SIG-M5 treated with dmso at 0.1 percent for 504 hours (cell line): ENCODE data around the gene WNT6.

Experiments
- DNase-seq: peaks from one replicate; lab custom pipeline; 2025; ENCODE audit not compliant: unreplicated experiment; lab: John Stamatoyannopoulos, UW

The WNT6 gene

DNA sequence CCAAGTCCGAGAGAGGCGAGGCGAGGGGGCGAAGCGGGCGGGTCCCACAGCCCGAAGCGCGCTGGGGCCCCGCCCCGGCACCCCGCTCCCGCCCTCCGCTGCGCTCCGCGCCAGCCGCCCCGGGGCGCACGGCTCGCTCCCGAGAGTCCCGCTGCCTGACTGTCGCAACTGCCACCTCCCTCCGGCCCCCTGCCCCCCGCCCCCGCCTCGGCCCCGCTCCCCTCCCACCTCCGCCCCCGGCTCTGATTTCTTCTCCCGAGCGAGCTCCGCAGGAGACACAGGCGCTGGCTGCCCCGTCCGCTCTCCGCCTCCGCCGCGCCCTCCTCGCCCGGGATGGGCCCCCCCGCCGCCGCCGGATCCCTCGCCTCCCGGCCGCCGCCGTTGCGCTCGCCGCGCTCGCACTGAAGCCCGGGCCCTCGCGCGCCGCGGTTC is at the start of gene WNT6:
TSS of gene WNT6 (plus strand) at position 250 of the 432 bp plus-strand sequence. CDS start 233 bp downstream, outside the sequence.
- DNase-seq = no peak

DNA sequence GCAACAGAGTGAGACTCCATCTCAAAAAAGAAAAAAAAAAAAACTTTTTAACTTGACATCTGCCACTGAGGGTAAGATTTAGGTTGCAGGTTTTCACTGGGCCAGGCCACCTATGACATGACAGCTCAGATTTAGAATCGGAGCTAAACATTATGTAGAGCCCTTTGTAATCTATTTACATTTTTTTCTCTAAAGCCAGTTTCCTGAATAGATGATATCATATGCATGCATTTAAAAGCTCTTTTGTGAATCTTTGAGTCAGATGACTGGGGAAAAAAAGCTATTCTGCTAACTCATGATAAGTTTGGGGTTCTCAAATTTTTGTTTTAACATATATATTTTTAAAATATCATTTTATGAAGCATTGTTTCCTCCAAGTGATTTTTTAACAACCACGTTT is 49.3 kb upstream of the WNT6 start:
- no peak for DNase-seq

DNA sequence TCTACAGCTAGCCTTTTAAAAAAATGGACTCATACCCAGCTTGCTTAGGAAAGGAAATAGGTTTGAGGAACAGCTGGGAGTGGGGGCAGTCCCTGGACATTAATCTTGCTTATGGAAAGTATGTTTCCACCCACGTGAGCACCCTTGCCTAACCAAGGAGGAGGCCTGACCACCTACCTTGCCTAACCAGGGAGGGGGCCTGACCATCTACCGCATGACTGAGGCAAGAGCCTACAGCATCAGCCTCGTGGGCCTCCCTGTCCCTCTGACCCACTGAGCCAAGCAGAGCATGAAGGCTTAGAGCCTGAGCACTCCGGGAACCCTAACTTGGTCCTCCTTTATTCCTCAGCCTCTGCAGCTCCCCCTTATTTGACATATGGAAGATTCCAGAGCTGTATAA is 48.2 kb upstream of the WNT6 start:
- no peak for DNase-seq

DNA sequence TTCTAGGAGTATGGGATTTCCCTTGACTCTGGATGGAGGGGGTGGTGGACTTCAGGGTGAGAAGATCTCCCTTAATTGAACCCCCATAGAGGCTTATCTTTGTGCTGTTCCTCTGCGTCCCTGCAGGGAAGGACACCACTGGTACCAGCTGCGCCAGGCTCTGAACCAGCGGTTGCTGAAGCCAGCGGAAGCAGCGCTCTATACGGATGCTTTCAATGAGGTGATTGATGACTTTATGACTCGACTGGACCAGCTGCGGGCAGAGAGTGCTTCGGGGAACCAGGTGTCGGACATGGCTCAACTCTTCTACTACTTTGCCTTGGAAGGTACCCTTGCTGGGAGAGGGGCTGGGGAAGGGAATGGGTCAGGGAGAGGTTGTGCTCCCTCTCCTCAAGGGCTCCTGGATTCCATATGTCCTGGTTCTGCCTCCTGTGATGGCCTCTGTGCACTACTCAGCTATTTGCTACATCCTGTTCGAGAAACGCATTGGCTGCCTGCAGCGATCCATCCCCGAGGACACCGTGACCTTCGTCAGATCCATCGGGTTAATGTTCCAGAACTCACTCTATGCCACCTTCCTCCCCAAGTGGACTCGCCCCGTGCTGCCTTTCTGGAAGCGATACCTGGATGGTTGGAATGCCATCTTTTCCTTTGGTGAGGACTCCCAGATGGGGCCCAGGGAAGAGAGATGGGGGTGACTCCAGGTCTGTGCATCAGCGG is 47.3 kb upstream of the WNT6 start:
- DNase-seq = no peak

DNA sequence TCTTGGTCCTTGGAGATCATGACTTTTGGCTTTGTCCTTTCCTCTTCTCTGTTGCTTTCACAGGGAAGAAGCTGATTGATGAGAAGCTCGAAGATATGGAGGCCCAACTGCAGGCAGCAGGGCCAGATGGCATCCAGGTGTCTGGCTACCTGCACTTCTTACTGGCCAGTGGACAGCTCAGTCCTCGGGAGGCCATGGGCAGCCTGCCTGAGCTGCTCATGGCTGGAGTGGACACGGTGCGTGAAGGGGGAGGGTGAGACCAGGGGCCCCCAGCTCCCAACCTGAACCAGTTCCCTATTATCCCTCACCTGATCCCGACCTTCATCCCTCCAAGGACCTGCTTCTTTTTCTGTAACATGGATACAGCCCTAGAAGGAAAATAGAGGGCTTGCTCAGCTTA is 46.7 kb upstream of the WNT6 start:
- DNase-seq = no peak

DNA sequence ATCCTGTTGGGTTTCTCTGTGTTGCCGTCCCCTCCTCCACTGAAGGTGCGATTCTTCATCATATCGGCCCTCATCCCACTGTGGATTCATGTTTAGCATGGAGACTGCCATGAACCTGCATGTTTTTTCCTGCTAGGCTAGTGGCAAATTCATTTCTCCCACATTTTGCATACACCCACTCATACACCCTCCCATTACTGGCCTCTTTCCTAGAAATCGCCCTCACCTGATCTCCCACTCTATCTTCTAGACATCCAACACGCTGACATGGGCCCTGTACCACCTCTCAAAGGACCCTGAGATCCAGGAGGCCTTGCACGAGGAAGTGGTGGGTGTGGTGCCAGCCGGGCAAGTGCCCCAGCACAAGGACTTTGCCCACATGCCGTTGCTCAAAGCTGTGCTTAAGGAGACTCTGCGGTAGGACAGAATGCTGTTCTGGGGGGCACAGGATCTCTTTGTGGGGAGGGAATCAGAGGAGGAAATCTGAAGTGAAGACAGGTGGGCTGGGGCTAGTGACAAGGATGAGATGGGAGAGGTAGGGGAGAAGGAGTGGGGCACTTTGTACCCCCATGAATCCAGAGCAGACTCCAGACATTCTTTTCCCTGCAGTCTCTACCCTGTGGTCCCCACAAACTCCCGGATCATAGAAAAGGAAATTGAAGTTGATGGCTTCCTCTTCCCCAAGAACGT is 45.7 kb upstream of the WNT6 start:
- DNase-seq = no peak

DNA sequence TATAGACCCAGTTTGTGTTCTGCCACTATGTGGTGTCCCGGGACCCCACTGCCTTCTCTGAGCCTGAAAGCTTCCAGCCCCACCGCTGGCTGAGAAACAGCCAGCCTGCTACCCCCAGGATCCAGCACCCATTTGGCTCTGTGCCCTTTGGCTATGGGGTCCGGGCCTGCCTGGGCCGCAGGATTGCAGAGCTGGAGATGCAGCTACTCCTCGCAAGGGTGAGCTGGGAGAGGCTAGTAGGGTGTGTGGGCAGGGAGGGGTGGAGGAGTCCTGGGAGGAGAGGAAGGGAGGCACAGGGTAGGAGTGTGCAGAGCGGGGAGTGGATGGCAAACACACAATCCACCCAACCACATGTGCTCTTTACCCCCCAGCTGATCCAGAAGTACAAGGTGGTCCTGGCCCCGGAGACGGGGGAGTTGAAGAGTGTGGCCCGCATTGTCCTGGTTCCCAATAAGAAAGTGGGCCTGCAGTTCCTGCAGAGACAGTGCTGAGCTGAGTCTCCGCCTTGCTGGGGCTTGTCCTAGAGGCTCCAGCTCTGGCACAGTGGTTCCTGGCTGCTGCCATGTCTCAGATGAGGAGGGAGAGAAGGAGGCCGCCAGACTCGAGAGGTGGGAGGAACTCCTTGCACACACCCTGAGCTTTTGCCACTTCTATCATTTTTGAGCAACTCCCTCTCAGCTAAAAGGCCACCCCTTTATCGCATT is 44.9 kb upstream of the WNT6 start:
- DNase-seq = no peak

DNA sequence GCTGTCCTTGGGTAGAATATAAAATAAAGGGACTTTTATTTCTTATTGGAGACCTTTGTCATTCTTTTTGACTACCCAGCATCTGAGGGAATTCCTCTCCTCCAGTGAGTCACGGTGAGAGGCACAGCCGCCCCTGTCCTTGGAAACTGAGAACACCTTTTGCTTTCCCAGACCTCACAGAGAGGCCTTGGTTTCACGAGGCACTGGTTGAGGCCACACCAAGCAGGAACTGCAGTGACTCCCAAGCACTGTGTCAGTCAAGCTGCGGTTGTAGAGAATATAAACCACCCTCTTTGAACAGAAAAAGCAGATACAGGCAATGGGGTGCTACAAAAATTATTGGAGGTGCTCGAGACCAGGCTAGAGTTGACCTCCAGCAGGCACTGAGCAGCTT is 44.4 kb upstream of the WNT6 start:
- DNase-seq = no peak

DNA sequence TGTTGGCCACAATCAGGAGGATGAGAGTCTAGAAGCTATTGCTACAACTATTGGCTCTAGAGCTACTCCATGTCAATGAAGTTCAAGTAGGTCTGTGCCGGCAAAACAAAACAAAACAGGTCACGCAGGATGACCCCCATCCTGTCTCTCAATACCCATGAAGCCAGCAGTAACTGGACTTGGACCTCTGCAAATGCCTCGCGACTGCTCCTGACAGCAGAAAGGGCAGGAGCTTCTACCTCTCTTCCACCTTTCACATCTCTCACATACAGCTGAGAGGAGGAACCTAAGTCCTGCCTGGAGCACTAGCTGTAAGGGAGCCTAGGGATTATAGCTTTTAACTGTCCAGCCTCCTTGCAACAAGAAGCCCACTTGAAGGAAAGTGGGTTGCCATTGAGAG is 44.0 kb upstream of the WNT6 start:
- DNase-seq = no peak

DNA sequence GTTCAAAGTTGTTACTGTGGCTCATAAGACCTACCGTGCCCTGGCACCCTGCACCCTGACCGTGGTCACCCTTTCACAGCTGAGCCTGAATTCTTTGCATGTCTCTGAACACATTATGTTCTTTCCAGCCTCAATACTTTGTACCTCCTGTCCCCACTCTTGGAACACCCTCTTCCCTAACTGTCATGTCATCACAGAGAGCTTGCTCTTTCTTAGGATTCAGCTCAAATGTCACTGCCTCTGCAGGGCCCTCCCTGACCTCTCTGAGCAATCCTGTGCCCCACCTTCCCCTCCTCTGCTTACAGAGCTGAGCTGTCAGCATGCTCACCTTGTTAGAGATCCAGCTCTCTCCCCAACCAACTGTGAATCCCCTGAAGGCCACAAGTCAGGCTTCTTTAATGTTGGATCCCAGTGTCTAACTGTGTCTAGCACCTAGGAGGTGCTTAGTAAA is 43.0 kb upstream of the WNT6 start:
- no peak for DNase-seq

DNA sequence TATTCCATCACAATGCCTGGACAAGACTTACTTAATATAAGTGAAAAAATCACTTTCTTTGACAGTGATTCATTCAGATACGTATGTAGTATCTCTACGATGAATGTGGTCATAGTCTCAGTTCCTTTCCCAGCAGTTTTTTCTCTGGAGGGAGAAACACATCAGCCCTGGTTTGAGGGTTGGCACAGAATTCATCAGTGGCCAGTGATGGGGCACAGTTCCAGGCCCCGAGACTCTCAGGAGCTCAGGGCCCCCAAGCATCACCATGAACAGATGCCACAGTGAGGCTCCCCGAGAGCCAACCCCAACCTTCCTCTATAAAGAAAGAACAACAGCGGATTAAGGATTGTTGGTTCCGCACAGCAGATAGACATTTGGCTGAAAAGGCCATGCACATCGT is 40.5 kb upstream of the WNT6 start:
- no peak for DNase-seq

DNA sequence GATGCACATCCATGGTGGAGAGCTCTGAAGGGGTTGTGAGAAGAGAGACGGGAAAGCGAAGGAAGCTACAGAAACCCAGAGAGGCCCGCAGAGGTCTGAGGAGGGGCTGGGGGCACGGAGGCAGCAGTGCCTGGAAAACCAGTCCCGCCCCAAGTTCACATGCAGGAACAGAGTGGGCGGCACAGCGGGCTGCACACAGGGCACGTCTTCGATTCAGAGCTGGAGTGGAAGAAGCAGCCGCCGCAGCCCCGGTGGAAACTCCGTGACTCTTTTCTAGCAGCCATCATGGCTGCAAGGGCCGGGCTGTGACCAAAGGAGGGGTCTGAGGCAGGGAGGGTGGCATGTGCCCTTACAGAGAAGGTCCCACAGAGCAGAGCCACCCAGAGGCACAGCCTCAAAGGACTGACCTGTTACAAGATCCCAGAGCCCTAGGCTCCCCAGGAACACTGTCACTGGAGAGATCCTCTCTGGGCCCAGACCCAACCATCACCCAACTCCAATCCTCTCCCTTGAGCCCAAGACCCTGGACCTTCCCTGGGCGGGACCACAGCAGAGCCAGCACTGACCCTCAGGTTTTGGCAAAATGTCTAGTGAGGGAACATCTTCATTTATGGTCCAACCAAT is 38.7 kb upstream of the WNT6 start:
- DNase-seq = no peak

DNA sequence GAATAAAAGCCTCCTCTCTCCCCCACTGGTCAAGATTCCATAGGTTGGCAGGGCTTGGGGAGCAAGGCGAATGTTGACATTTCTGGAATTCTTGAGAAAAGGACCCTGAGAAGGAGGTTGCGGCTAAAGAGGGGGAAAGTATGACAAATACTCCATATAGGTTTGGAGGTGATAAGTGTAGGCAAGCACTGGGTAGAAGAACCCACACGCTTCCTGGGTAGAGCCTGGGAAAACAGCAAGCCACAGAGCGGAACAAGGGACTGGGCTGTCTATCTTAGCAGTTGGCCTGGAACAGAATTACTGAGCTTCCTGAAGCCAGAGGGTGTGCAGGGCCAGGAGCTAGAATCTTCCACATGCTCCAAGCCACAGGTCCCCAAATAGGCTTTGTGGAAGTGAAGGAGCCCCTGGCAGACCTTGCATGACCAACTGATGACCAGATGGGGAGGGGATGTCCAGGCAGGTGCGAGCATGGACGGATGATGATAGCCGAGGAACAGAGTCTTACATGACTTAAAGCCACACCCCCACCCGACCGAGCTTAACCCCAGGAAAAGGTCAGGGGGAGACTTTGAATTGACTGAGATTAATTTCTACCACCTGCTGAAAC is 37.9 kb upstream of the WNT6 start:
- no peak for DNase-seq

DNA sequence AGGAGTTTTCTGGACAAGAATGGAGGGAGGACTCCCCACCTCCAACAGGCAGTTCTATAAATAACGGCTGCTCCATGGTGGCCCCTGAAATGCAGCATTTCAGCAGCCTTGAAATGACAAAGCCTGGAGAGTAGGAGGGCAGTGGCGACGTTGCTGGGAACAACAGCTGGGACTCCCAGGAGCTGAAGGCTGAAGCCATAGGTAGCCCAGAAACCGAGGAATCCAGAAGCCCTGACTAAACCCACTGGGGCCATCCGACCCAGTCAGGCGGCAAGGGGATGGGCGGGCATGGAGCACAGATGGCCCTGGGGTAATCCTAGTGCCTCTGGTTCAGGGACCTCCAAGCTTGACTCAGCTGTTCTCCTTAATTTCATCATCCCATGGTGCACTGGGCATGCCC is 37.0 kb upstream of the WNT6 start:
- no peak for DNase-seq

DNA sequence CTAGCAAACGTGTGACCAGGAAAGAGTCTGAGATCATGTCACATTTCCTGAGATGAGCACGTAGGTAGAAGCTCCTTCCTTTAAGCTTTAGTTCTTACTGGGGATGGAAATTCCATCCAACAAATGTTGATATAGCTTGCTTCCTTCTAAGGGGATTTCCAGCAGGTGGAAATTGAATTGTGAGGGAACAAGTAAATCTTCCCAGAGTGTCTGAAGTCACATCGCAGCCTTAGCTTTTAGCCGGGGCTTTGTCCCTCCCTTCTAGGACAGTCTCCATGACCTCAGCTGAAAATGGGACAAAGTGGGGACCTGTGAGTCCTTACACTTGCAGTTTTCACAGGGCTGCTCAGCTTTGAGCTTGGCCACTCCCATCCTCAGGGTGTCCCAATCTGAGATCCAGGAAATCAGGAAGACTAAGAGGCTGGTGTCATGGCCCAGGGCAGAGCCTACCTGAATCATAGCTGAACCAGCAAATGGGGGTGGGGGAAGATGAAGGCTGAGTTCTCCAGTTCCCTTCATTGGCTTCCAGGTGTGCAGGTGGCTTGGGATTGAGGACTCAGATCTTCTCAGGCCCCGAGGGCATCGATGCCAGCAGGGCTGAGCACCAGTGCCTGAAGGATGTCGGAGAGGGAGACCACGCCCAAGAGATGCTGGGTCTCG is 36.3 kb upstream of the WNT6 start:
- DNase-seq = no peak

DNA sequence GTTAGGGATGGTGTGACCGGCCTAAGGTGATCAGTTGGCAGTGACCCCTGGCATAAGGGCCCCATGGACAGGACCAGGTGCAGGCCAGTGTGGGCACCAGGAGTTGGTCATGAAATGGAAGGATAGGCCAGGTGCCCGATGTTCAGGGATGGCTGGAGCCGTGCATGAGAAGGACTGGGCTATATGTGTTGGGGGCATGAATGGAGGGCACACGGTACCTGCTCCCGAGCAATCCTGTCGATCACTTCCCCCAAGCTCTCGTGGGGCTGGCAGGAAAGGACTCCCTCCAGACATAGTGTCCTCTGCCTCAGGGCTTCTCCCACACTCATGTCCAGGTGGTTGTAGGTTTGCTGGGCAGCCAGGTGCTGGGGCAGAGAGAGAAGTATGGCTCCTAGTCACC is 35.6 kb upstream of the WNT6 start:
- no peak for DNase-seq

DNA sequence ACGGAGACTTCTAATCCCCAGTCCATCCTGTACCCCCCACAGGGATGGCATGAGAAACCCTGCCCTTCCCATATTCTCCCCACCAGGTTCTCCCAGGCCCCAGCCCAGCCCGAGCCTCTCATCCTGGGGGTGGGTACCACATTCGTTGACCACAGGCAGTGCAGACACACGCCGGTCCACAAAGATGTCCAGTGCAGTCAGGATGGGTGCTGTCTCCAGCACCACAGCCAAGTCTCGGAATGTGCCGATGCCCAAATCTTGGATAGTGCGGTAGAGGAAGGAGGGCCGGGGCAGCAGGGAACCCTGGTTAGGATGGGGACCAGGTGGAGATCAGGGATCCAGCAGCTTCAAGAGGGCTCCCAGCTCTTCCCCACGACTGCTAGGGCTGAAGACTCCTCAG is 32.8 kb upstream of the WNT6 start:
- no peak for DNase-seq

DNA sequence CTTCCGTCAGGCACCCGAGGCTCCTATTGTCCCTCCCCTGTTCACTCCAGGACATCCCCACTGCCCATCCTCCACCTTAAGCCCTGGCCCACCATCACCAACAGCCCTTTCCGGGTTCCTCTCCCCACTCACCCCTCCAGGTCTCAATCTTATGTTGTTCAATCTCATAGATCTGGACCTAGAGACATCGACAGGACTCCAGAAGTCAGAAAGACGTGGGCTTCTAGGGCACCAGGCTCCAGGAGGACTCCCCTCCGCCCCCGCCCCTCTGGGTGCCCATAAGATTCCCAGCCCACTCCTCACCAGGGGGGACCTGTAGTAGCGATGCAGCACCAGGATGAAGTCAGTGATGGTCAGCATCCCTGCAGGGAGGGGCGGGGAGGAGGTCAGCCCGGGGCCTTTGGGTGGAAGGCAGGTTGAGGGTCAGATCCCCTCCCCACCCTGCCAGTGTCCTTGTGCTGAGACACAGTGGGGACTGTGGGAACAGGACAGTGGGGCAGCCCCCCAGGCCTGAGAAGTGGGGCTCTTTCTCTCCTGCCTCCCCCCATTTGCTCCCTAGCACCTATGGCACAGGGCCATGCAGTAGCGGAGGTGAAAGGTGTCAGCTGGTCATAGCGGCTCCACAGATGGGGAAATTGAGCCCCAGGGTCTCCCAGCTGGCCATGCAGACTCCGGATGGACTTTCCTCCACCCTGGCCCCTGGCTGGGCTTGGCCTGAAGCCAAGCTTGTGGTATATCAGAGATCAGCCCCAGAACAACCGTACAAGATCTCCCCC is 31.7 kb upstream of the WNT6 start:
- DNase-seq = no peak

DNA sequence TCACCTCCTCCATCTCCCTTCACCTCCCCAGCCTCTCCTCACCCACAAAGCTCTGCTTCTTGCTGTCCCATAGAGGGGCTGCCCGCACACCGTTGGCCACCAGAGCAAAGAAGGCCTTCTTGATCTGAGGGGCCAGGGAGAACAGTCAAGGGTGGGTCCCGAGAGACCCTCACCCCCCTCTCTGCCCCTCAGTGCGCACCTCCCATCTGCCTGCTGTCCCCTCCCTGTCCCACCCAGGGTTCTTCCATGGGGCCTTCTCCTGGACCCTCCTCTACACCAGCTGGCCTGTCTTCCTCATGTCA is 31.2 kb upstream of the WNT6 start:
- no peak for DNase-seq

DNA sequence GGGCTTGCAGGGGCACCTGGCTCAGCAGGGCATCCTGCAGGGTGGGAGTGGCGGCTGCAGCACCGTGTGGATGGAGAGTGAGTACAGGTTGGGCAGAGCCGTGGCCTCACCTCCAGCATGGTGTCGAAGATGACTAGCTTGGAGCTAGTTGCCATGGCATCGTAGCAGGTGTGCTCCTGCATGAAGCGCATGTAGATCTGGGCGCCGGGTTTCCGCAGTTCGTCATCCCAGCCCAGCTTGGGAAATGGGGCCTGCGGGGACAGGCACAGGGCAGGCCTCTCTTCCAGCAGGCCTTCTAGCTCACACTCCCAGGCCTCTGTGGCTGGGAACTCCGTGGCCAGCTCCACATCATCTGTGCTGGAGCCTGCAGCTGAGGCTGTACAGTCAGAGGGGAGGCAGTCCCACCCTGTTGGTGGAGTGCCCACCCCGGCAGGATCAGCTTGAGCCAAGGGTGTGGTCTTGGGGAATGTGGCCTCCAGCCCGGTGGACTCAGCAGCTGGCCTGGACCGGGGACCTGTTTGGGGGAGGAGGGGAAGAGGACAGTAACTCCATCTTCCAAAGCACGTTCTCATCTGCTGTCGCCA is 29.6 kb upstream of the WNT6 start:
- no peak for DNase-seq
